ENCODE data around the gene MMP11. TPM values are rescaled to one million over a fixed set of nuclear protein-coding genes. Genes with fewer than 3 reads are reported as not detected.

MMP11 gene
- total and polyA plus RNA-seq, 2 of the 13 experiments (the other 11 are each of a cell fraction or from before 2014, with no cell fraction given): 8.9 to 28.6 TPM

DNA sequence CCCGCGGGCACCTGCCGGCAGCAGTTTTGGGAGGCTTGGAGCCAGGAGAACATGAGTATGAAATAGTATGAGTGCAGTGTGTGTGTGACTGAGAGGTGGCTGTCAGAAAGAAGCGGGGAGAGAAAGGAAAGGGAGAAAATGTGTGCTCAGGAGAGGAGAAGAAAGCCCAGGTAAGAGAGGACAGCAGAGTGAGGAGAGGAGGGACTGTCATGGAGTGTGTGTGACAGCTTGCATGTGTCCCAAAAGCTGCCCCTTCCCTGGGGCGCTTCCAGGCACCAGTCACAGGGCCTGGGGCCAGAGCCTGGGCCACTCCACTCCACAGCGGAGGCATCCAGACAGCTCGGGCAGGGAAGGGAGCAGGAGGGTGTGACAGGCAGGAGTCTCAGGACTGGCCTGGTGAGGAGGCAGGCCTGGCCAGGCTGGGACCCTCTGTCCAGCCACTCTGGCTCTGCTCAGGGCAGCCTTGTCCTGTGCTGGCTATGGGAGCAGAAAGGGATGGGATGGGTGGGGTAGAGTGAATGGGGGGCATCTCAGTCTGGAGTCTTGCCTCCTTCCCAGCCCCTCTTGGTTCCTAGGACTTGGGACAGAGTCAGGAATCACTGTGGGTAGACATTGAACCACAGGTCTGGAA is 949 bp downstream of the MMP11 start (continued):
- TF ChIP-seq PLSCR1 (CRISPR knock-in tag; IDR thresholded peaks at IDR 0.05; ENCODE audit: borderline replicate concordance) (no peak), NPAS2 (CRISPR knock-in tag; IDR thresholded peaks at IDR 0.05; ENCODE audit: borderline replicate concordance) (no peak), IRF2 (CRISPR knock-in tag; IDR thresholded peaks at IDR 0.05) (no peak), ZNF577 (CRISPR knock-in tag; IDR thresholded peaks at IDR 0.05; ENCODE audit: borderline replicate concordance, low read depth) (no peak), ZMYM4 (CRISPR knock-in tag; IDR thresholded peaks at IDR 0.05) (no peak), LRRFIP1 (CRISPR knock-in tag; conservative IDR thresholded peaks at IDR 0.05) (no peak), PTBP1 (IDR thresholded peaks at IDR 0.05; ENCODE audit: low read depth, low read length, poor library complexity, severe bottlenecking) (no peak), CERS6 (CRISPR knock-in tag; IDR thresholded peaks at IDR 0.05) (no peak), AGO1 (IDR thresholded peaks at IDR 0.05; ENCODE audit: low read depth, low read length, poor library complexity, severe bottlenecking) (no peak), FOXP1 (IDR thresholded peaks at IDR 0.05) (no peak), FOXP1 (CRISPR knock-in tag; IDR thresholded peaks at IDR 0.05) (no peak), REPIN1 (CRISPR knock-in tag; IDR thresholded peaks at IDR 0.05; ENCODE audit: borderline replicate concordance, low read depth) (no peak), CBX5 (CRISPR knock-in tag; IDR thresholded peaks at IDR 0.05; ENCODE audit: borderline replicate concordance) (0 out of 2 replicates have a peak, but pooled peaks have one; percentile 11), FOXO4 (CRISPR knock-in tag; conservative IDR thresholded peaks at IDR 0.05) (no peak), TMF1 (CRISPR knock-in tag; IDR thresholded peaks at IDR 0.05; ENCODE audit: low read depth) (no peak), ZFP36 (IDR thresholded peaks at IDR 0.05; ENCODE audit: borderline replicate concordance, low read depth, low read length, partially characterized antibody) (no peak), BORCS8-MEF2B (CRISPR knock-in tag; IDR thresholded peaks at IDR 0.05) (no peak)
- TF ChIP-seq, protein P1, sequence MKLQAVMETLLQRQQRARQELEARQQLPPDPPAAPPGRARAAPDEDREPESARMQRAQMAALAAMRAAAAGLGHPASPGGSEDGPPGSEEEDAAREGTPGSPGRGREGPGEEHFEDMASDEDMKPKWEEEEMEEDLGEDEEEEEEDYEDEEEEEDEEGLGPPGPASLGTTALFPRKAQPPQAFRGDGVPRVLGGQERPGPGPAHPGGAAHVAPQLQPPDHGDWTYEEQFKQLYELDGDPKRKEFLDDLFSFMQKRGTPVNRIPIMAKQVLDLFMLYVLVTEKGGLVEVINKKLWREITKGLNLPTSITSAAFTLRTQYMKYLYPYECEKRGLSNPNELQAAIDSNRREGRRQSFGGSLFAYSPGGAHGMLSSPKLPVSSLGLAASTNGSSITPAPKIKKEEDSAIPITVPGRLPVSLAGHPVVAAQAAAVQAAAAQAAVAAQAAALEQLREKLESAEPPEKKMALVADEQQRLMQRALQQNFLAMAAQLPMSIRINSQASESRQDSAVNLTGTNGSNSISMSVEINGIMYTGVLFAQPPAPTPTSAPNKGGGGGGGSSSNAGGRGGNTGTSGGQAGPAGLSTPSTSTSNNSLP (IDR thresholded peaks at IDR 0.05; ENCODE audit: low read depth, low read length): no peak
- TF ChIP-seq, protein P2, sequence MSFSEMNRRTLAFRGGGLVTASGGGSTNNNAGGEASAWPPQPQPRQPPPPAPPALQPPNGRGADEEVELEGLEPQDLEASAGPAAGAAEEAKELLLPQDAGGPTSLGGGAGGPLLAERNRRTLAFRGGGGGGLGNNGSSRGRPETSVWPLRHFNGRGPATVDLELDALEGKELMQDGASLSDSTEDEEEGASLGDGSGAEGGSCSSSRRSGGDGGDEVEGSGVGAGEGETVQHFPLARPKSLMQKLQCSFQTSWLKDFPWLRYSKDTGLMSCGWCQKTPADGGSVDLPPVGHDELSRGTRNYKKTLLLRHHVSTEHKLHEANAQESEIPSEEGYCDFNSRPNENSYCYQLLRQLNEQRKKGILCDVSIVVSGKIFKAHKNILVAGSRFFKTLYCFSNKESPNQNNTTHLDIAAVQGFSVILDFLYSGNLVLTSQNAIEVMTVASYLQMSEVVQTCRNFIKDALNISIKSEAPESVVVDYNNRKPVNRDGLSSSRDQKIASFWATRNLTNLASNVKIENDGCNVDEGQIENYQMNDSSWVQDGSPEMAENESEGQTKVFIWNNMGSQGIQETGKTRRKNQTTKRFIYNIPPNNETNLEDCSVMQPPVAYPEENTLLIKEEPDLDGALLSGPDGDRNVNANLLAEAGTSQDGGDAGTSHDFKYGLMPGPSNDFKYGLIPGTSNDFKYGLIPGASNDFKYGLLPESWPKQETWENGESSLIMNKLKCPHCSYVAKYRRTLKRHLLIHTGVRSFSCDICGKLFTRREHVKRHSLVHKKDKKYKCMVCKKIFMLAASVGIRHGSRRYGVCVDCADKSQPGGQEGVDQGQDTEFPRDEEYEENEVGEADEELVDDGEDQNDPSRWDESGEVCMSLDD (CRISPR knock-in tag; IDR thresholded peaks at IDR 0.05; ENCODE audit: borderline replicate concordance): no peak
